CD4-positive, alpha-beta memory T cell (primary cell): ENCODE measurements around the gene BPIFB2. TPM values are rescaled to one million over a fixed set of nuclear protein-coding genes. Genes with fewer than 3 reads are reported as not detected.
"Not testable (repeated sequence)": the region's sequence is repeated elsewhere in the genome, so short reads cannot be mapped to it uniquely, and the experiment has no call there.

Experiments used
- CTCF ChIA-PET: fragments of 350-600 bp; sonication (Branson Sonifier 250); formaldehyde crosslinking; loops from one replicate; lab custom pipeline; 2021; ENCODE audit warnings: inconsistent platforms; ENCODE audit not compliant: partially characterized antibody; lab: Charles Lee
- POLR2A ChIA-PET: fragments of 350-600 bp; sonication (Branson Sonifier 250); formaldehyde crosslinking; loops from one replicate; lab custom pipeline; 2021; ENCODE audit not compliant: partially characterized antibody; lab: Charles Lee
- DNase-seq, 5 donors: peaks; one replicate each; pipeline versions ENCODE4 v3.0.0 to v3.0.0-alpha.2; 2020 to 2022; ENCODE audit warnings: mixed read lengths in 1 of 5
- H3K27ac ChIP-seq: one replicate; pipeline ENCODE4 v1.7.0; 2013; ENCODE audit warnings: low read depth, low read length
- H3K27me3 ChIP-seq: 2 replicates; pipeline ENCODE4 v1.7.0; 2013; ENCODE audit warnings: mild to moderate bottlenecking, low read length, moderate library complexity; ENCODE audit not compliant: insufficient read depth
- H3K36me3 ChIP-seq: 2 replicates; pipeline ENCODE4 v1.7.0; 2013; ENCODE audit warnings: mild to moderate bottlenecking, low read length, moderate library complexity; ENCODE audit not compliant: insufficient read depth
- H3K4me1 ChIP-seq: 2 replicates; pipeline ENCODE4 v1.7.0; 2013; ENCODE audit warnings: mild to moderate bottlenecking, low read length, moderate library complexity; ENCODE audit not compliant: insufficient read depth
- H3K4me3 ChIP-seq, 2 donors: one replicate each; pipeline ENCODE4 v1.7.0; 2013; ENCODE audit warnings: low read length in 2 of 2, mild to moderate bottlenecking in 1 of 2
- H3K9me3 ChIP-seq, 2 donors: one replicate each; pipeline ENCODE4 v1.7.0; 2013; ENCODE audit warnings: low read length in 2 of 2, control low read depth in 1 of 2; ENCODE audit not compliant: control insufficient read depth in 1 of 2
- H3K27ac Mint-ChIP-seq, 7 donors: one replicate each; pipeline ENCODE4 v1.8.0; 2020 to 2021; ENCODE audit warnings: mixed read lengths in 7 of 7, mild to moderate bottlenecking in 6 of 7, inconsistent platforms in 3 of 7, moderate library complexity in 3 of 7
- H3K27me3 Mint-ChIP-seq, 2 donors: one replicate each; pipeline ENCODE4 v1.8.0; 2020 to 2021; ENCODE audit warnings: mixed read lengths in 2 of 2
- H3K36me3 Mint-ChIP-seq, 2 donors: one replicate each; pipeline ENCODE4 v1.8.0; 2020 to 2021; ENCODE audit warnings: mixed read lengths in 2 of 2, inconsistent platforms in 1 of 2, mild to moderate bottlenecking in 1 of 2
- H3K4me1 Mint-ChIP-seq, 4 donors: one replicate each; pipeline ENCODE4 v1.8.0; 2020 to 2021; ENCODE audit warnings: mixed read lengths in 4 of 4, mild to moderate bottlenecking in 1 of 4
- H3K4me3 Mint-ChIP-seq, 8 donors: one replicate each; pipeline ENCODE4 v1.8.0; 2020 to 2021; ENCODE audit warnings: mixed read lengths in 8 of 8, mild to moderate bottlenecking in 7 of 8, moderate library complexity in 6 of 8, inconsistent platforms in 3 of 8
- H3K9me3 Mint-ChIP-seq, 8 donors: one replicate each; pipeline ENCODE4 v1.8.0; 2020 to 2021; ENCODE audit warnings: mixed read lengths in 8 of 8, mild to moderate bottlenecking in 5 of 8, inconsistent platforms in 3 of 8, moderate library complexity in 1 of 8
- intact Hi-C: fragments of 100-400 bp; cut with micrococcal nuclease; formaldehyde crosslinking; loops from one replicate; pipeline ENCODE4 v1.15.1; 2023
- polyA plus RNA-seq, 2 donors: library from polyadenylated mRNA; unstranded; fragments of 300-500 nt; fragmentation: Illumina TruSeq; gene quantifications; one replicate each; pipeline ENCODE4 v1.2.3, GENCODE V29; 2021
- total RNA-seq, 2 experiments: library from RNA; stranded (reverse); gene quantifications; one replicate each; pipeline ENCODE4 v1.2.3, GENCODE V29; 2021

The BPIFB2 gene
- total and polyA plus RNA-seq, 4 experiments from 2014 or later, result not detected

- POLR2A ChIA-PET, result interaction anchor here (2.8 kb wide), 1 partner anchor 9 kb away, joined by 11 read pairs; no protein-coding TSS in a partner anchor
- CTCF ChIA-PET, H3K27me3 Mint-ChIP-seq, H3K27me3 ChIP-seq, H3K36me3 ChIP-seq, DNase-seq, H3K27ac ChIP-seq, H3K4me3 ChIP-seq: not testable (repeated sequence)
- peaks cover 0 to 32% (median 18%) of the 10 kb centered on the region in 8 donors for H3K9me3 Mint-ChIP-seq
- Histone ChIP-seq H3K4me1 (peaks cover 70% of the 10 kb centered on the region), H3K9me3 (peaks cover 0 to 13% of the 10 kb centered on the region in 2 donors)
- H3K4me3 Mint-ChIP-seq, result peak overlapping the region in 2 of 8 donors; percentile 31 to 51
- H3K4me1 Mint-ChIP-seq, result peaks cover 8 to 47% (median 29%) of the 10 kb centered on the region in 4 donors
- intact Hi-C loops, result loop anchor here (10.0 kb wide), 2 partner anchors 150 to 440 kb away; no protein-coding TSS in a partner anchor
- H3K27ac Mint-ChIP-seq, result peak overlapping the region in 3 of 7 donors; percentile 22 to 90 (median 69)
- H3K36me3 Mint-ChIP-seq, result peaks cover 11 to 15% of the 10 kb centered on the region in 2 donors
These were observed 32.4 kb upstream of the BPIFB2 start for GRCh38 chr20:32975121-32975520.

DNA sequence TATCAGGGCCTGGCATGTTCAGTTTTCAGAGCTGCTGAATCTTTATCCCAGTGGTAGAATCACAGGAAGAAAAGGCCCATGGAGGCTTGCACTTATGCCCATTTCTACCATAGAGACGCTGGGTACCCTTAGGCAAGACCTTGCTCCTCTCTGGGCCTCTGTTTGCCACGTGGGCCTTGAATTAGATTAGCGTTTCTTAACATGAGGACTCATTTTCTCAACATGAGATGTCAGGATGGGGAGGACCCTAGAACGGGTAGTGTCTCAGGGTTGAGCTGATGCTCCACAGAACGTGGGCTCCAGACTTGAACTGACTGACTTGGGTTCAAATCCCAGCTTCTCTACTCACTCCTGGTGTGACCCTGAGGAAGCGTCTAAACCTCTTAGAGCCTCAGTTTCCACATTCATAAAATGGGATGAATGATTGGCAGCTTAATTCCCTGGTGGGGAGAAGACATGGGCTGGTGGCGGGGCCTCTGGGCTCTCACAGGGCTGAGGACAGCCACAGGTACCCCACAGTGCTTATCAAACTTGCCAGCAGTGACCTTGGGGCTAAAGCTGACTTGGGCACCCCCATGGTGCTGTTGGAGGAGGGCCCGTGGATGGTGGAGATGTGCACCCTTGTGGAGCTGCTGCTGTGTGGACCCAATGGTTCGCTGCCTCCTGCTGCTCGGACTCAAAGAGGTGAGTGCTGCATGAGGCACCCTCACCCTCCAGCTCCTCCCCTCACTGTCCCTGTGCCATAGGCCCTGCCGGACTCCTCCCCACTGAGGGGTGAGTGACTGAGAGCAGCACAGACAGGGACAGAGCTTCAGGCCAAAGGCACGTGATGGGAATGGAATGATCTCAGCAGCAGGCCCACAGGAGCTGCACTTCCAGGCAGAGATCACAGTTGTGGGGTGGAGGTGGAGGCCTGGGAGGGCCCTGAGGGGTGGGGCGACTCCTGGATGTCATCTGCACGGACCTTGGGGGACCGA lies 31.5 kb upstream of the BPIFB2 start:
- peak overlapping the region; percentile 77 to 92 (median 87) for H3K27ac Mint-ChIP-seq
- intact Hi-C loops, result loop anchor here (10.0 kb wide), 2 partner anchors 151 to 441 kb away; no protein-coding TSS in a partner anchor
- peaks cover 0 to 32% (median 18%) of the 10 kb centered on the region in 8 donors for H3K9me3 Mint-ChIP-seq
- H3K36me3 Mint-ChIP-seq, result peaks cover 11 to 15% of the 10 kb centered on the region in 2 donors
- H3K4me3 Mint-ChIP-seq, result peak overlapping the region in 4 of 8 donors; percentile 61 to 78 (median 64)
- peaks cover 0 to 13% of the 10 kb centered on the region in 2 donors for H3K9me3 ChIP-seq
- no peak for DNase-seq
- peaks cover 8 to 40% (median 27%) of the 10 kb centered on the region in 4 donors for H3K4me1 Mint-ChIP-seq
- H3K4me3 ChIP-seq, result peak overlapping the region in 1 of 2 donors; percentile 17
- H3K27ac ChIP-seq, result peak overlapping the region; percentile 8
- no peaks in the 10 kb centered on the region for H3K27me3 Mint-ChIP-seq
- POLR2A ChIA-PET, result interaction anchor here (0.9 to 2.8 kb wide), 4 partner anchors 8 to 10 kb away, joined by 3 to 11 read pairs (median 6); no protein-coding TSS in a partner anchor
- CTCF ChIA-PET, result interaction anchor here (2.3 kb wide), 1 partner anchor 30 kb away, joined by 7 read pairs; no protein-coding TSS in a partner anchor
- H3K27me3 ChIP-seq, result no peaks in the 10 kb centered on the region
- peaks cover 61% of the 10 kb centered on the region for H3K4me1 ChIP-seq
- no peaks in the 10 kb centered on the region for H3K36me3 ChIP-seq

DNA sequence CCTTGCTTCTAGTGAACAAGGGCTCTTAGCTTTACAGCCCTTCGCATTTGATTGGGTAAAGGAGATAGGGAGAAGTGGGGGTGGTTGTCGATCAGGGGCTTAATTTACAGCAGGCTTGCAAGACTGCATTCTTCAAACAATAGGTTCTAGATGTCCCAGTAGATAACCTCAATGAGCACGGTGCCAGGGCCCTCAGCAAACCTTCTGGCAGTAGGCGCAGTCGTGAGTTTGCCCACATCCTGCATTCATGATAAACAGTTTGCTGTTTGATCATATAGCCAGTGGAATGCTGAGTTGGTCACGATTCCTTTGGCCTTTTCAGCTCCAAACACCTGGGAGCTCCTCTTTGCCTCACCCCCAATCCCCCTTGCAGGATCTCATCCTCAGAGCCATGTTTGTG lies 30.8 kb upstream of the BPIFB2 start:
- H3K27ac Mint-ChIP-seq, result peak overlapping the region; percentile 77 to 92 (median 85)
- intact Hi-C loops, result loop anchor here (10.0 kb wide), 2 partner anchors 152 to 442 kb away; no protein-coding TSS in a partner anchor
- H3K9me3 Mint-ChIP-seq, result peaks cover 0 to 32% (median 18%) of the 10 kb centered on the region in 8 donors
- H3K4me1 Mint-ChIP-seq, result peaks cover 8 to 41% (median 32%) of the 10 kb centered on the region in 4 donors
- peak overlapping the region in 5 of 8 donors; percentile 9 to 78 (median 63) for H3K4me3 Mint-ChIP-seq
- Histone ChIP-seq H3K27ac (no peak overlapping the region), H3K9me3 (peaks cover 0 to 13% of the 10 kb centered on the region in 2 donors), H3K4me1 (peaks cover 53% of the 10 kb centered on the region), H3K4me3 (peak overlapping the region in 1 of 2 donors; percentile 17), H3K36me3 (no peaks in the 10 kb centered on the region), H3K27me3 (no peaks in the 10 kb centered on the region)
- H3K36me3 Mint-ChIP-seq, result peaks cover 11 to 15% of the 10 kb centered on the region in 2 donors
- POLR2A ChIA-PET, result interaction anchor here (0.9 to 1.3 kb wide), 3 partner anchors 8 to 11 kb away, joined by 3 to 7 read pairs (median 4); no protein-coding TSS in a partner anchor
- DNase-seq, result no peak
- H3K27me3 Mint-ChIP-seq, result no peaks in the 10 kb centered on the region
- CTCF ChIA-PET, result interaction anchor here (1.2 to 2.3 kb wide), 2 partner anchors 11 to 31 kb away, joined by 3 to 7 read pairs; no protein-coding TSS in a partner anchor

DNA sequence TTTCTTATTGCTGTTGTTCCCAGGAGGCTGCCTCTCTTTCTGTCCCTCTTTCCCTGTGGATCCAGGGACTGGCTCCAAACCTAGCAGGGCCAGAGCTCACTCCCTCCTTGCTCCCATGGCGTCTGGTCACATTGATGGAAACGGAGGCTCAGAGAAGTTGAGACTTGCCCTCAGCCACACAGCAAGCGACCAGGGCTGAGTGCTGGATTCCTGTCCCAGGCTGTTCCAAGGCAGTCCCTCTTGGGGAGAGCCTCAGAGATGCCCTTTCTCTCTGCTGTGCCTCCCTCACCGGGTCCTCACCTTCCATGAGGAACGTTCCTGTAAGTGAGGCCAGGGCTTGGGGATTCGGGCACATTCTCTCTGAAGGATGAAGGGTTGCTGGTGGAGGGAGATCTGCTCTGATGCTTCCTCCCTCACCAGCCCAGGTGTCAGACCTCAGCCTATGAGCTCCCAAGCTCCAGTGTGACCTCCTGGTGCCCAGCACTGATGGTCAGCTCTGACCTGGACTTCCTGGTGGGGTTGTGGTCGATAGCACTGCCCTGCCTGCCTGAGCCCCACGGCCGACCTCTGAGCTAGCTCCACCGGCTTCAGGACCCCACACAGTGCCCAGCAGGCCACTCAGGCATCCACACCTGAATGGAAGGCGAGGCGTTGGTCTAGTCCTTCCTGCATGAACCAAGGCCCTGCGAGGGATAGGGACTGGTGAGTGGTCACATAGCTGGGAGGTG lies 30.1 kb upstream of the BPIFB2 start:
- peaks cover 11% of the 10 kb centered on the region in 2 donors for H3K36me3 Mint-ChIP-seq
- Histone ChIP-seq H3K9me3 (peaks cover 0 to 13% of the 10 kb centered on the region in 2 donors), H3K27me3 (no peaks in the 10 kb centered on the region), H3K27ac (no peak overlapping the region), H3K4me1 (peaks cover 46% of the 10 kb centered on the region), H3K36me3 (no peaks in the 10 kb centered on the region), H3K4me3 (no peak overlapping the region)
- ChIA-PET CTCF (interaction anchor here (1.2 to 2.3 kb wide), 2 partner anchors 12 to 32 kb away, joined by 3 to 7 read pairs; no protein-coding TSS in a partner anchor), POLR2A (interaction anchor here (1.3 to 1.4 kb wide), 2 partner anchors 9 to 11 kb away, joined by 3 to 4 read pairs; no protein-coding TSS in a partner anchor)
- no peak for DNase-seq
- H3K4me3 Mint-ChIP-seq, result peak overlapping the region in 2 of 8 donors; percentile 13 to 78
- intact Hi-C loops, result loop anchor here (10.0 kb wide), 2 partner anchors 153 to 443 kb away; no protein-coding TSS in a partner anchor
- peaks cover 0 to 32% (median 18%) of the 10 kb centered on the region in 8 donors for H3K9me3 Mint-ChIP-seq
- H3K27me3 Mint-ChIP-seq, result no peaks in the 10 kb centered on the region
- H3K27ac Mint-ChIP-seq, result peak overlapping the region in 6 of 7 donors; percentile 64 to 92 (median 84)
- H3K4me1 Mint-ChIP-seq, result peaks cover 8 to 40% (median 32%) of the 10 kb centered on the region in 4 donors

DNA sequence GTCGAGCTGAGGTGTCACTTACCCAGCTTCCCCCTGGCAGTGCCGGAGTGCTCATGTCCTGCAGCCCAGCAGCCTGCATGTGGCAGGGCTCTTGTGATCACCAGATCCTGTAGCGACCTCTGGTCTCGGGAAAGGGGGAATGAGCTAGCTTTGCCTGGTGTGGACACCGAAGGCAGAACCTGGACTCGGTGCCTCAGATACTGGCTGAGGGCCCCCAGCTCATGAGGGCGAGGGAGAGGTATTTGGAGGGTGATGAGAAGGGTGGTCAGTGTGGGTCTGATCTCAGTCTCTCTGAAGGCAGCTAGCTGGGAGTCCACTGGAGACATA lies 29.5 kb upstream of the BPIFB2 start:
- Histone ChIP-seq H3K27me3 (no peaks in the 10 kb centered on the region), H3K27ac (no peak overlapping the region), H3K4me1 (peaks cover 41% of the 10 kb centered on the region), H3K36me3 (no peaks in the 10 kb centered on the region), H3K9me3 (peaks cover 0 to 13% of the 10 kb centered on the region in 2 donors), H3K4me3 (no peak overlapping the region)
- H3K36me3 Mint-ChIP-seq, result peaks cover 9 to 11% of the 10 kb centered on the region in 2 donors
- peaks cover 0 to 32% (median 18%) of the 10 kb centered on the region in 8 donors for H3K9me3 Mint-ChIP-seq
- H3K4me1 Mint-ChIP-seq, result peaks cover 8 to 37% (median 31%) of the 10 kb centered on the region in 4 donors
- DNase-seq, result no peak
- H3K27me3 Mint-ChIP-seq, result no peaks in the 10 kb centered on the region
- intact Hi-C loops, result loop anchor here (10.0 kb wide), 2 partner anchors 153 to 443 kb away; no protein-coding TSS in a partner anchor
- peak overlapping the region in 1 of 8 donors; percentile 20 for H3K4me3 Mint-ChIP-seq
- peak overlapping the region in 3 of 7 donors; percentile 64 to 83 (median 75) for H3K27ac Mint-ChIP-seq
- ChIA-PET POLR2A (interaction anchor here (1.4 kb wide), 1 partner anchor 8 kb away, joined by 3 read pairs; no protein-coding TSS in a partner anchor), CTCF (interaction anchor here (2.3 kb wide), 1 partner anchor 32 kb away, joined by 7 read pairs; no protein-coding TSS in a partner anchor)
